ENCODE measurements around the gene CHRNA9. TPM values are rescaled to one million over a fixed set of nuclear protein-coding genes. Genes with fewer than 3 reads are reported as not detected.

The CHRNA9 gene
- total and polyA plus RNA-seq, 2 of the 13 experiments (the other 11 are each of a cell fraction or from before 2014, with no cell fraction given) = not detected

- TF ChIP-seq RFXAP (CRISPR knock-in tag; IDR thresholded peaks at IDR 0.05; ENCODE audit: borderline replicate concordance) (peak; percentile 57; the same call in 1 of the 2 replicates), ZBTB25 (CRISPR knock-in tag; IDR thresholded peaks at IDR 0.05) (no peak), ZNF333 (CRISPR knock-in tag; IDR thresholded peaks at IDR 0.05; ENCODE audit: borderline replicate concordance) (no peak), XRCC5 (optimal IDR thresholded peaks at IDR 0.05; ENCODE audit: low read length) (peak; percentile 78), ZSCAN29 (CRISPR knock-in tag; conservative IDR thresholded peaks at IDR 0.05) (no peak), ZNF605 (CRISPR knock-in tag; IDR thresholded peaks at IDR 0.05) (0 out of 2 replicates have a peak, but pooled peaks have one; percentile 21), ZGPAT (CRISPR knock-in tag; IDR thresholded peaks at IDR 0.05) (no peak), ZNF296 (CRISPR knock-in tag; conservative IDR thresholded peaks at IDR 0.05) (no peak), MIXL1 (CRISPR knock-in tag; IDR thresholded peaks at IDR 0.05) (peak; percentile 69; the same call in 1 of the 2 replicates), FOXP4 (CRISPR knock-in tag; IDR thresholded peaks at IDR 0.05) (0 out of 2 replicates have a peak, but pooled peaks have one; percentile 16), ZNF17 (CRISPR knock-in tag; IDR thresholded peaks at IDR 0.05) (no peak), BHLHE40 (IDR thresholded peaks at IDR 0.05; ENCODE audit: low read length) (no peak), NONO (IDR thresholded peaks at IDR 0.05) (no peak), NONO (CRISPR knock-in tag; conservative IDR thresholded peaks at IDR 0.05) (0 out of 2 replicates have a peak, but pooled peaks have one; percentile 31), FOXA3 (CRISPR knock-in tag; IDR thresholded peaks at IDR 0.05) (0 out of 2 replicates have a peak, but pooled peaks have one; percentile 8), ZNF577 (CRISPR knock-in tag; IDR thresholded peaks at IDR 0.05; ENCODE audit: borderline replicate concordance, low read depth) (no peak), HMGXB4 (CRISPR knock-in tag; IDR thresholded peaks at IDR 0.05; ENCODE audit: borderline replicate concordance in 1 of 2, low read depth in 1 of 2) (peak; percentile 31 to 57; a peak in 2 of 4 replicates), HOXA5 (CRISPR knock-in tag; IDR thresholded peaks at IDR 0.05) (0 out of 2 replicates have a peak, but pooled peaks have one; percentile 50), GABPB1 (CRISPR knock-in tag; IDR thresholded peaks at IDR 0.05) (no peak), ZBTB33 (CRISPR knock-in tag; IDR thresholded peaks at IDR 0.05) (no peak), SMC3 (IDR thresholded peaks at IDR 0.05; ENCODE audit: low read length) (peak; percentile 86), DRAP1 (CRISPR knock-in tag; IDR thresholded peaks at IDR 0.05) (no peak)
Observed at GRCh38 chr4:40309250-40309774, 25.8 kb upstream of the CHRNA9 start (continued).
